HG02571 (cell line): Measurements from ENCODE around the gene CARD14.

Source experiments
- ATAC-seq: cut with Tn5 transposase; IDR thresholded peaks from one replicate; pipeline ENCODE4 v1.9.1; 2021; ENCODE audit warnings: mild to moderate bottlenecking, moderate library complexity; ENCODE audit not compliant: unreplicated experiment

The CARD14 gene

GRCh38 chr17:80209765-80210164, 39.9 kb downstream of the CARD14 start:
- ATAC-seq = no peak

GRCh38 chr17:80210348-80211108, 40.7 kb downstream of the CARD14 start:
- ATAC-seq = no peak

GRCh38 chr17:80212109-80212508, 42.3 kb downstream of the CARD14 start:
- ATAC-seq = no peak

GRCh38 chr17:80212511-80212910, 42.7 kb downstream of the CARD14 start:
- no peak for ATAC-seq

- no peak for ATAC-seq
Observed at GRCh38 chr17:80212962-80213642, 43.3 kb downstream of the CARD14 start.

GRCh38 chr17:80213643-80213975, 43.8 kb downstream of the CARD14 start:
- no peak for ATAC-seq

GRCh38 chr17:80214012-80214877, 44.4 kb downstream of the CARD14 start:
- ATAC-seq = no peak

GRCh38 chr17:80214878-80215210, 45.0 kb downstream of the CARD14 start:
- no peak for ATAC-seq

- ATAC-seq = no peak
Observed at GRCh38 chr17:80216473-80217456, 46.9 kb downstream of the CARD14 start.

GRCh38 chr17:80217703-80218362, 48.0 kb downstream of the CARD14 start:
- no peak for ATAC-seq

- ATAC-seq = no peak
Observed at GRCh38 chr17:80218391-80218790, 48.6 kb downstream of the CARD14 start.

GRCh38 chr17:80219013-80219762, 49.4 kb downstream of the CARD14 start:
- ATAC-seq = no peak

GRCh38 chr17:80219763-80220053, 49.9 kb downstream of the CARD14 start:
- no peak for ATAC-seq

- no peak for ATAC-seq
Observed at GRCh38 chr17:80220054-80220735, 50.4 kb downstream of the CARD14 start, which contains the start of the genes SGSH and SLC26A11. Gene SGSH (minus strand): TSS chr17:80220333. CDS start chr17:80220313, 20 bp downstream. Gene SLC26A11 (plus strand): TSS chr17:80220427. CDS start chr17:80221561, 1,134 bp downstream.

- ATAC-seq = no peak
Observed at GRCh38 chr17:80220736-80221215, 50.9 kb downstream of the CARD14 start.

- ATAC-seq = no peak
Observed at GRCh38 chr17:80221351-80222105, 51.7 kb downstream of the CARD14 start.

- no peak for ATAC-seq
Observed at GRCh38 chr17:80222376-80223141, 52.7 kb downstream of the CARD14 start.
